Right renal pelvis (tissue), 4 donors: ENCODE results near the gene EPC1. TPM values are rescaled to one million over a fixed set of nuclear protein-coding genes. Genes with fewer than 3 reads are reported as not detected.
"Not testable (repeated sequence)": the region's sequence is repeated elsewhere in the genome, so short reads cannot be mapped to it uniquely, and the experiment has no call there.

Experiments
- DNase-seq, 4 donors: peaks; one replicate each; pipeline ENCODE4 v3.0.0-alpha.2; 2013; ENCODE audit warnings: low read depth in 4 of 4, low spot score in 3 of 4, missing footprints in 1 of 4
- polyA plus RNA-seq, 4 donors: library from polyadenylated mRNA; unstranded; fragments of 120-200 nt; gene quantifications; one replicate each; pipeline ENCODE4 v1.2.1, GENCODE V29; 2013; ENCODE audit not compliant: insufficient read length in 4 of 4

EPC1 gene
- 10 to 100 TPM; 55.9 to 75.3 (median 66.4) TPM for polyA plus RNA-seq

GRCh38 chr10:32346551-32347362, at the start of gene EPC1:
Gene EPC1 (minus strand): TSS chr10:32347158. CDS start chr10:32346915, 243 bp downstream.
- peak; percentile 85 to 88 (median 86) for DNase-seq

- no peak for DNase-seq
Observed at GRCh38 chr10:32393911-32394310, 47.0 kb upstream of the EPC1 start.

GRCh38 chr10:32392284-32392683, 45.3 kb upstream of the EPC1 start:
- not testable (repeated sequence) for DNase-seq

GRCh38 chr10:32390193-32390592, 43.2 kb upstream of the EPC1 start:
- no peak for DNase-seq

- no peak for DNase-seq
Observed at GRCh38 chr10:32388258-32389027, 41.5 kb upstream of the EPC1 start.

- DNase-seq, result no peak
Observed at GRCh38 chr10:32386623-32387260, 39.8 kb upstream of the EPC1 start.

GRCh38 chr10:32384171-32384570, 37.2 kb upstream of the EPC1 start:
- no peak for DNase-seq

GRCh38 chr10:32381165-32381564, 34.2 kb upstream of the EPC1 start:
- DNase-seq, result no peak

- DNase-seq, result no peak
Observed at GRCh38 chr10:32379950-32380551, 33.1 kb upstream of the EPC1 start.

- DNase-seq, result peak in 2 of 4 donors; percentile 53 to 75
Observed at GRCh38 chr10:32379318-32379949, 32.5 kb upstream of the EPC1 start.

- peak; percentile 83 to 94 (median 88) for DNase-seq
Observed at GRCh38 chr10:32378363-32379317, 31.7 kb upstream of the EPC1 start.

GRCh38 chr10:32377458-32378259, 30.7 kb upstream of the EPC1 start:
- DNase-seq, result peak in 2 of 4 donors; percentile 54 to 75

- peak in 2 of 4 donors; percentile 26 to 33 for DNase-seq
Observed at GRCh38 chr10:32376771-32377170, 29.8 kb upstream of the EPC1 start.

- no peak for DNase-seq
Observed at GRCh38 chr10:32376097-32376496, 29.1 kb upstream of the EPC1 start.

GRCh38 chr10:32375631-32376030, 28.7 kb upstream of the EPC1 start:
- DNase-seq, result no peak

- DNase-seq, result no peak
Observed at GRCh38 chr10:32374605-32375004, 27.6 kb upstream of the EPC1 start.

GRCh38 chr10:32373496-32373895, 26.5 kb upstream of the EPC1 start:
- DNase-seq, result no peak

- no peak for DNase-seq
Observed at GRCh38 chr10:32373031-32373430, 26.1 kb upstream of the EPC1 start.
